Amniotic epithelial cell (primary cell): ENCODE data around the gene C16orf89.

Experiments used
- DNase-seq: peaks from one replicate; pipeline ENCODE4 v3.0.0-alpha.2; 2010; ENCODE audit warnings: low read depth

The C16orf89 gene

DNA sequence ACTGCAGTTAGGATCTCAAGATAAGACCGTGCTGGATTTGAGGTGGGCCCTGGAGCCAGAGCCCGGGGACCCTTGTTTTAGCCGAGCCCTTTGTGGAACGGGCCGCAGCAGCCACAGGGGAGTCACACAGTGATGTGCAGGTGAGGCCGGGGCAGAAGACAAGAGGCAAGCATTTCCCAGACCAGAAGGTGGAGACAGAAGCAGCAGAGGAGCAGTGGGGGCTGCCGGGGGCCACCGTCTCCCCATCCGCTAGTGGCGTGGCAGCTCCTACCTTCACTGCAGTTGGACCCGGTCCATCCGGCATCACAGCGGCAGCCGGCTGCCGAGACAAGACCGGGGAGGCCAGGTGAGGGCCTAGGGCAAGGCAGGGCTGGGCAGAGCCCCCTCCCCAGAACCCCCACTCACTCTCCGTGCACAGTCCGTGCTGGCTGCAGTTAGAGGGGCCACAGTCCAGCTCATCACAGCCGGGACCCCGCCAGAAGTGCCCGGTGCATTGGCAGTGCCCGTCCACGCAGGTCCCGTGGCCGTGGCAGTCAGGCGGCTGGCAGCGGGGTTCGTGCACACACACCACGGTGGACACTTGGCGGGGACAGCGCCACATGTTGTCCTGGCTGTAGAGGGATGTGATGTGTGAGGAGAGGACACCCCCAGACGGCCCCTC, 38.1 kb downstream of the C16orf89 start:
- DNase-seq, result no peak

DNA sequence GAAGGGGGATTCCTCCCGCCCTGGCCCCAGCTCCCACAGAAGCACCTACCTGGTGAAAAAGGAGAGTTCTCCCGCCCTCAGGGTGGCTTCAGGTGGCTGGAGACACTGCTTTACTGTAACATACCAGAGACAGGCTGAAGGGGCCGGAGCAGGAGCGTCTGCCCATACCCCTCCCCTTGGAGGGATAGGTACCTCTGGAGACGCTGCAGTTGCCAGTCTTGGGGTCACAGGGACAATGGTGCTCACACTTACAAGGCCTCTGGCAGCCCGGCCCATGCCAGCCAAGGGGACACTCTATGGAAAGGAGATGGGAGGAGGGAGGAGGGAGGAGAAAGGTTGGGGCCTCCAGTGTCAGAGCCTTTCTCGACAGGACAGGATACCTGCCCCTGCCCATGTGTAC, 38.7 kb downstream of the C16orf89 start:
- no peak for DNase-seq

DNA sequence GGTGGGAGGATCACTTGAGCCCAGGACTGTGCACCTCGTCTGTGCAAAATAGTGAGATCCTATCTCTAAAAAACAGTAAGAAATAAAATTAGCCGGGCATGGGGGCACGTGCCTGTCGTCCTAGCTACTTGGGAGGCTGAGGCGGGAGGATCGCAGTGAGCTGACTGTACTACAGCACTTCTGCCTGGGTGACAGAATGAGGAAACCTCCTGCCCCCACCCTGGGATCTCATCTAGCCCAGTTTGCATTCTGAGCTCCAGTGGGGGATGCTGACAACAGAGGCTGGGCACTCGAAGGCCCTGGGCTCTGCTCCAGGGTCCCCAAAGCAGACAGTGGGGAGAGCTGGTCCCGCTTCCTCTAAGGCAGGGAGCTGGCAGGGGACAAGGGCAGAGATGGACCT, 39.1 kb downstream of the C16orf89 start:
- DNase-seq, result no peak

DNA sequence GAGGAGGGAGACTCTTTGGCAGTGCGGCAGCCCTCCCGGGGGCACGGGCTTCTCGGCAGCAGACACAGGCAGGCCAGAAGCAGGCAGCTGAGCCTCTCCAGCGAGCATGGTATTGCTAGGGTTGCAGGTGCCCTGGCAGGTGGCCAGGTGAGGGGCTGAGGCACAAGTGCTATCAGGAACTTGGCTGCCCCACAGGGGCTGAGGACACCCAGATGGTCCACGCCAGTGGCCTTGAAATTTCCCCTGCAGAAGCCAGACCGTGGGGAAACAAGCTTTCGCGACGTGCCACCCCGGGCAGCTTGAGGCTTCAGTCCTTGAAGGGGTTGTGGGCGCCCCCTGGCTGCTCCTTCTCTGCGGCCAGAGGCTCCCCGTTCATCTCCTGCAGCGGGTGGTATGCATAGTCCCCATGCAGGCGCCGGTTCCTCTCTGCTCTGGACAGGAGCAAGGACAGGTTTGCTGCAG, 40.6 kb downstream of the C16orf89 start:
- DNase-seq, result peak; percentile 9

DNA sequence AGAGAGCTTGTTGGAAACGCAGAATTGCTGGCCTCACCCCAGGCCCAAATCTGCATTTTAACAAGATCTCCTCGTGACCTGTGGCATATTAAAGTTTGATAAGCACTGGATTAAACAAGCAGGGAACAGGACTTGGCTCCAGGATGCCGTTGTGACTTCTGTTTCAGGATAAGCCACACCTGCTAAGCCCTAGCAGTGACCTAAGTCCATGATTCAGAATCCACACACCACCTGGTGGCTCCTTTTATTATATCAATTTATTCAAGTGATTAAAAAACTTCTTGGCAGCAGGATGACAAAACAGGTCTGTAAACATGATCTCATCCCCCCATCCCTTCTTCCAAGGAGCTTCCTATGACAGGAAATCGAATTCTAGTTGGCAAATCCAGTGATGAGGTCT, 41.1 kb downstream of the C16orf89 start:
- peak; percentile 7 for DNase-seq

DNA sequence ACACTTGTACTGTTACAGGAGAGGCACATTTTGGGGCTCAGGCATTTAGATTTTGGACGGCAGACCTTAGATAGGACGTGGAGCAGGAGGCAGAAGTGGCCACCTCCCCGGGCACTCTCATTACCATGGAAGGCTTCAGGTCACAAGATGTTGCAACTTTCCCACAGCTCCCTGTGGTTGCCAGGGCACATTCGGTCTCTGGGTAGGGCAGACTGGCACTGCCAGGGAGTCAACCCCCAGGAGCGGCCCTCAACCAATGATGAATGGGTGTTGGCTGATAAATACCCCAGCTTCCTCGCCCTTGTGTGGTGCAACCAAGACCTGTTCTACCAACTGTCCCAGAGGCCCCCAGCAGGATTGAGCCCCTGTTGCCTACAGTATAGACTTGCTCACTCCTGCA, 43.2 kb downstream of the C16orf89 start:
- DNase-seq, result no peak

DNA sequence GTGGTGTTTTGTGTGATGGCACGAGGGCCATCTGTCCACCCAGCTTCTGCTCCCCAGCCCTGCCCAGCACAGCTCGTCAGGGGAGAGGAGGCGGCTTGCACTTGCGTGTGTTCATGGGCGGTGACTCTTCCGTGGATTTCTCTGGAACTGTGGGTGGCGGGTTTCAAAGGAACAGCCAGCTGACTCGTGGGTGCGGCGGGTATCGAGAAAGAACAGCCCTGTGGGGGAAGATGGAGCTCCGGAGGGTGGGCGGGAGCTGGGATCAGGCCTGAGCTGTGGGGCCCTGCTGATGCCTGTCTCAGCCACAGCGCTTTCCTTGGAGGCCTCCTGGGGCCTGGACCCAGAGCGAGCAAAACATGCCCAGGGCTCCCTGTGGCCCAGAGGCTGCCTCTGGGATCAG, 45.2 kb downstream of the C16orf89 start:
- no peak for DNase-seq

DNA sequence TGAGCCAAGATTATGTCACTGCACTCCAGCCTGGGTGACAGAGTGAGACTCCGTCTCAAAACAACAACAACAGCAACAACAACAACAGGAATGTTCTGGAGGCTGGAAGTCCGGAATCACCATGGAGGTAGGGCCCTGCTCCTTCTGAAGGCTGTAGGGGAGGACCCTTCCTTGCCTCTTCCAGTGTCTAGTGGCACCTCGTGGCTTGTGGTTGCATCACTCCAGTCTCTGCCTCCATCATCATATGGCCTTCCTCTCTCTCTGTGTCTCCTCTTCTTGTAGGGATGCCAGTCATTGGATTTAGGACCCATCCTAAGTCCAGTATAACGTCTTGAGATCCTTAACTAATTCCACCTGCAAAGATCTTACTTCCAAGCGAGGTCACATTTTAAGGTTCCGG, 46.0 kb downstream of the C16orf89 start:
- DNase-seq, result no peak

DNA sequence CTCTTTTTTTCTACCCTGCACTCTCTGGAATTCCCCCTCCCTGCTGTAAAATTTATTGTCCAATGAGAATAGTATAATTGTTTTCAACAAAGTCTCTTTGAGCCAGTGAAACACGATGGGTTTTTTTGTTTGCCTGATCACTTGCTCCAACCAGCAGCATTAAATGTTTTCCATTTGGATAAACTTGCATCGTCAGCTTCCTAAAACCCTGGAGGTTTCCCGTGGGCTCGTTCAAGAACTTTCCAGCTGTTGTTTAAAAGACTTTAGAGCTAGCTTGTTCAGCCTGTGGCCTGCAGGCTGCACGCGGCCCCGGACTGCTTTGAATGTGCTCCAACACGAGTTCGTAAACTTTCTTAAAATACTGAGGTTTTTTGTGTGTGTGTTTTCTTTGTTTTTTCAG, 47.0 kb downstream of the C16orf89 start:
- DNase-seq, result no peak

DNA sequence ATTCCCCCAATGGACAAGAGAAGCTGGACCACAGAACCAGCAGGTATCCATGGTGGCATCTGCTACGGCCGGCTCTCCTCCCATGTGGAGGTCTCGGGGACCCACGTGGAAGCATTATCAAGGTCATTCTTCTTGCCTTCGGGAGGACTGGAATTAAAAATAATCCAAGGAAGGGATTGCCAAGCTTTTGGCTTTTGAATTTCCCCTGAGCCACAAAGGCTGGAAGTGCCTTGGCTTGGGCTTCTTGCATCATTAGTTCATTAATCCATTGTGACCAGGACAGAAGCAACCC, 48.1 kb downstream of the C16orf89 start:
- DNase-seq, result no peak

DNA sequence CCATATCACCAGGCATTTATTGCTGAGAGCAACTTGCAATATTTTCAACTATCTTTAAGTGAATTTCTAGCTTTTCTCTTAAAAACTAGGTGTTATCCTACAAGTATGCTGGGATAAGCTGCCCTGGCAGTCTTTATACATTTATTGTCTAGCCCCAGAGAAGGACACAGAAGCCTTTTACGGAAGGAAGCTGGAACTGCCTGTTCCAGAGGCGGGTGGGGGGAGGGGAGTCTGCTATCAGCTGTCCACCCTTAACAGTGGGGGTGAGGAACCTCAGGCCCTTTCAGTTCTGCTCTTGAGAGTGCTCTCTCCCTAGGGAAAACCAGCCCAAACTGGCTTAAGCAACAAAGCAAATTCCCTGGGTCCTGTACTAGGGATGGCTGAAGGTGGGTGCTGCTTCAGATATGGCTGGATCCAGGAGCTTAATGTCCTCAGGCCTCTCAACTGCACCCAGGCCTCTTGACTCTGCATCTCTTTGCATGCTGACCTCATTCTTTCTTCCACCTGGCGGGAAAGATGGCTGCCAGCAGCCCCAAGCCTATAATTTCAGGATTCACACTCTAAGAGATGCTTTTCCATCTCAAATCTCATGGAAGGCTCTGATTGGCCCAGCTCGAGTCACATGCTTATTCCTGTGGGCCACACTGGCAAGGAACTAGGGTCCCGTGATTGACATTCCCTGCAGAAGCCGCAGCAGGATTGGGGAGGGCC, 48.6 kb downstream of the C16orf89 start:
- no peak for DNase-seq

DNA sequence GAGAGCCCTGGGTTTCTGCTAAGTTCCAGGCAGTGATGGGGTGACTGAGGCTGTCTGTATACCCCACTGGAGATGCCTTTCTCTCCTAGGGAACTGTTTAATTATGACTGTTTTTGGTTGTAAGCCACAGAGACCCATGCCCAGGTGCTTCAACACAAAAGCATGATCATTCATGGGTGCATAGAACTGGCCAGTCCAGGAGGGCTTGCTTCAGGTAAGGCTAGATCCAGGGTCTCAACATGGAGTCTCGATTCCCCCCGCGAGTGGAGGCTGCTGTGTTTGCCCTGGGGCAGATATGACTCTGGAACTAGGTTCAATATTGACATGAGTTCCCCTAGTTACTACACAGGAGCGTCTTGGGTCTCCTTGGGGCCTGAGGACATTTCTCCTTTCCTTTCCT, 49.9 kb downstream of the C16orf89 start:
- DNase-seq, result no peak

DNA sequence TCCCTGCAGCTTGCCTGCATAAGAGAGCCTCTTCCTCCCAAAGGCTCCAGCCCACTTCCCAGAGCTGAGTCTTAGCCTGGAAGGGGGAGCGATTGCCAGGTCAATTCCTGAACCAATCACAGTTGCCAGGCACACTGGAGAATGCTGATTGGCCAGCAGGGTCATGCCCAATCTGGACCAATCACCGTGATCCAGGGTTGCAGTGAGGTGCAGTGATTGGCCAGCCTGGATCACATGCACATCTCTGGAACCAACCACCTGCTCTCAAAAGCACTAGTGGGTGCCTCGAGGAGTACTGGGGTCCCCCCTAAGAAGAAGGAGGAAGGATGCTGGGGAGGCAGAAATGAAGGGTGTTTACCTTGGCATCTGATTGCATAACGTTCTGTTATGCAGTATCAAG, 50.4 kb downstream of the C16orf89 start:
- no peak for DNase-seq

DNA sequence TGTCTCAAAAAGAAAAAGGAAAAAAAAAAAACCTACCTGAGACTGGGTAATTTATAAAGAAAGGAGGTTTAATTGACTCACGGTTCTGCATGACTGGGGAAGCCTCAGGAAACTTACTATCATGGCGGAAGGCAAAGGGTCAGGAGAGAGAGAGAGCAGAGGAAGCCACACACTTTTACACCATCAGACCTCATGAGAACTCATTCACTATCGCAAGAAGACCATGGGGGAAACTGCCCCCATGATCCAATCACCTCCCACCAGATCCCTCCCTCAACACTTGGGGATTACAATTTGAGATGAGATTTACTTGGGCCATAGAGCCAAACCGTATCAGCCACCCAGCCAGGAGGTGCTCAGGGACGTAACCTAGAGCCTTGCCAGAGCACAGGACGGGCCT, 52.9 kb downstream of the C16orf89 start:
- no peak for DNase-seq

DNA sequence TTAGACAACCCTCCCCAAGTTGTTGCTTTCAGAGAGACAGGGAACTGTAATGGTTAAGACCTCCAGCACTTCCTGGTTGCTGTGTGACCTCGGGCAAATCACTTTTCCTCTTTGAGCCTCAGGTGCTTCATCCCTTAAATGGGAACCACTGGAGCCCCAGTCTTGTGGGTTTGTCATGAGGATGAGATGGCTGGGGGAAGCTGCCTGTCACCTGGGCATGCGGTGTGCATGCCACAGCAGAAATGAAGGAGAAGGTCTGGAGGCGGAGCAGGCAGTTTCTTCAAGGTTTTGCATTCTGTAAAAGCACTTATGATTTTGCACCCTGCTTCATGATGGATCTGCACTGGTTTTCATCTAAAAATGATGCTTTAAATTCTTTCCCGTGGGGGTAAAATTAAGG, 54.1 kb downstream of the C16orf89 start:
- no peak for DNase-seq

DNA sequence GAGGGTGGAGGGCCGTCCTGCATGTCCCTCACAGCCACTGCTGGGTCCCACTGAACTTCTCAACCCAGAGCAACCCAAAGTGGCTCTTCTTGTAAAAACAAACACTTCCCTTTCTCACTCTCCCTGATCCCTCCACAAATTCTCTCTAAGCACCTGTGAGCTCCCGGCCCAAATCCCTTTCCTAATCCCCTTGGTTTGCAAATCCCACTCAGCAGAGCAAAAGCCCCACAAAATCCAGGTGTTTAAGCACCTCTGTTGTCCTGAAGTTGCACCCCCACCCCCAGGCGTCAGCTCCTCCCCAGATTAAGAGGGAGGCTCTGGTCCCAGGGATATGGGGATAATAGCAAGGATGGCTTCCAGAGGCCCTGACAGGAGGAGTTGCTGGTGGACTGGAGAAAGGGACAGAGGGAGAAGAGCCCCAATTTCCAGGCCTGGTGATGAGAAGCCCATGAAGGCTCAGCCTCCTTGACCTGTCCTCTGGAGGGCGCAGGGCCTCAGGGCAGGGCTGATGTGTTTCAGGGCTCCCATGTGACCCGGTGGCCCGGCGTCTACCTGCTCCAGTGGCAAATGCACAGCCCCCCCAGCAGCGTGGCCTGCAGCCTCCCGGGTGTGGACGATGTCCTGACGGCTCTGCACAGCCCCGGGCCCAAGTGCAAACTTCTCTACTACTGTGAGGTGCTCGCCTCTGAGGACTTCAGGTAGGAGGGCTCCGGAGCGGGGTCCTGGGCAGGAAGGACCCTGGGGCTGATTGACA, 55.0 kb downstream of the C16orf89 start:
- no peak for DNase-seq

DNA sequence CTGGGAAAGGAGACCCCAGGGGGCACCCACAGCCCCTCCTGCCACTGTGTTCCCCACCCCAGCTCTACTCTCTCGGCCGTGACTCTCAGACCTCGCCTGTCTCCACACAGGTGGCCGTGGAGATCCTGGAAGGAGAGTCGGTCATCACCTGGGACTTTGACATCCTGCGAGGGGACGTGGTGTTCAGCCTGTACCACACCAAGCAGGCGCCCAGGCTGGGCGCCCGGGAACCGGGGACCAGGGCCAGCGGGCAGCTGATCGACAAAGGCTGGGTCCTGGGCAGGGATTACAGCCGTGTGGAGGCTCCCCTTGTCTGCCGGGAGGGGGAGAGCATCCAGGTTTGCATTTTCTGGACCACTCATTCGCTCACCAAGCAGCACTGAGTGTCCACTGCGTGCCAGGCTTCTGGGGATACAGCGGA, 57.4 kb downstream of the C16orf89 start:
- DNase-seq, result no peak

DNA sequence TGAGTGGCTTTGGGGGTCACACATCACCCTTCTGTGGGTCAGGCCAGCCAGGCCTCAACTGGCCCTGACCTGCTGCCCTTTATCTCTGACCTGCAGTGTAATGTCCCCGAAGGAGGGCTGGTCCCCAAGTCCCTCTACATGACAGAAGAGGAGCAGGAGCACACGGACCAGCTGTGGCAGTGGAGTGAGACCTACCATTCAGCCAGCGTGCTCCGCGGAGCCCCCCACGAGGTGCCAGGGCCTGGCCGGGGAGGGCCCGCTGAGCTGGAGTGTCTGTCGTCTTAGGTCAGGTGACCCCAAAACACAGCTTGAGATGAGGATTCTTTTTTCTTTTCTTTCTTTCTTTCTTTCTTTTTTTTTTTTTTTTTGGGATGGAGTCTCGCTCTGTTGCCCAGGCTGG, 58.5 kb downstream of the C16orf89 start:
- no peak for DNase-seq

DNA sequence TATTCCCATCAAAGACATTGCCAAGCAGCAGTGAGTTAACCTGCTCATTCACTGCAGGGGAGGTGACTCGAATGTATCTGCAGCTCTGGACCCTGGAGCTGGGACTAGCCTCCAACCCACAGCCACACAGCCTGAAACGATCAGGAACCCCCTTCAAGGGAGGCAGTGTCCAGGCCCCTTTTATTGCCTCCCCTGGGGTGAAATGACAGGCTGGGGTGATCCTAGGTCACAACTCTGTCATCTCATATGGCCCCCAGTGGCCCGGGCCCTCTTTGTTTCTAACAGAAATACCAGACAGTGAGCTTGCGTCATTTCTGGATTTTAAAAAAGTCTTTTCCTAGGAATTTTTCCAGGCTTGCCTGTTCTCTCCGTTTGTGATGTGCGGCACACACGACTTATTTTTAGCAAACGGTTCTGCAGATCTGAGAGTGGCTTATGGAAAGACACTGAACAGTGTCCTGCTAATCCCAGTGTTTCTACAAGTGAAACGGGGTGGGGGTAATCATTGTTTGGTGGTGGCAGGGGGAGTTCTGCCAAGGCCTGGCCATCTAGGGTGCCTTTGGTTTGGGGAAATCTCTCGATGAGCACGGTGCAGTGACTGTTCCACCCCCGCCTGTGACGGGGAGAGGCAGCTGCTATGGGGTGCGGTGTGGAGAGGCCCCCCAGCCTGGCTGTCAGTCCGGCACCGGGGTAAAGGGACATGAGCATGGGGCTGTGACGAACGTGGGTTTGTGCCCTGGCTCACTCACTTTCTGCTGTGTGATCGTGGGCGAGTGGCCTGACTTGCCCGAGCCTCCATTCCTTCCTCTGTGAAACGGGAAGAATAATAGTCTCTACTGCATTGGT, 59.2 kb downstream of the C16orf89 start:
- DNase-seq, result no peak

DNA sequence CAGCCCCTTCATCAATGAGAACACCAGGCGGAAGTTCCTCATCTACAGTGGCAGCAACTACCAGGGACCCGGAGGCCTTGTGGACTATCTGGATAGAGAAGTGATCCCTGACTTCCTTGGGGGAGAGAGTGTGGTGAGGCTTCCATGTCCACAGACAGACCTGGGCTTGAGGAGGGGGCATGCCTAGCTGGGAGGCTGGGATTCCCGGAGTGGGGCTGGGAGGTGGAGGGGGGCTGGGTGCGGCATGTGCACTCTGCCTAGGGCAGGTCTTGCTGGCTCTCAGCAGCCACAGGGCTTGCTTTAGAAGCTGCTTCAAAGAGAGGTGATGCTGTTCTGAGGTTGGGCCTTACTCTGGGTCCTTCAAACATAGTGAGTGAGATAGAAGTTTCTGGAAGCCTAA, 59.8 kb downstream of the C16orf89 start:
- no peak for DNase-seq

DNA sequence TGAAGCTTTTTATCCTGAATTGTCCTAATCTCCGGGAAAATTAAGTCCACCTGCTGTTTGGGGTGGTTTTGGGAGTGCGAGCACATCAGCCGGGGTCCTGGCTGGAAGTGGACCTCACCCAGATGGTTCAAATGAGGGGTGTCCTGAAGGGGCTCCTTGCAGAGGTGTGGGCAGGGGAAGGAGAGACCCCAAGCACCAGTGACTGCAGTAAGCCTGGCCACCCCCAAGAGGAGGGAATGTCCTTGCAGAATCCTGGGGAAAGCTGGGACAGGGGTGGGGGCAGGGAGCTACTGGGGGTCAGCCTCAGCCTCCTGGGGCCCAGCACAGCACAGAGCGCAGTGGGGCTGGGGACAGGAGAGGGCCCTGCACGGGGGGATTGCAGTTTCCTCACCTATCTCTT, 61.4 kb downstream of the C16orf89 start:
- DNase-seq, result no peak

DNA sequence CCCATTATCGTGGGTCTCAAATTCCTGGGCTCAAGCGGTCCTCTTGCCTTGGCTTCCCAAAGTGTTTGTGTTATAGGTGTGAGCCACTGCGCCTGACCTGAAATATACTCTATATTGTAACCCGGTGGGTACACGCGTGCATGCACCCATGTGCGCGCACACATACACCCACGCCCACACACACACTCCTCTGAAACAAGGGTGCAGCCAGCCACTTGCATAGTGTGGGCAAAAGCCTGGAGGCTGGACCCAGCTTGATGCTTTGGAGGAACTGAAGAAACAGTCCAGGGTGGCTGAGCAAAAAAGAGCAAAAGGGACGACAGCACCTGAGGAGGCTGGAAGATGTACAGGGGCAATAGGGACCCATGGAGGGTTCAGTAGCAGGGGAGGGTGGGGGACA, 61.9 kb downstream of the C16orf89 start:
- no peak for DNase-seq

DNA sequence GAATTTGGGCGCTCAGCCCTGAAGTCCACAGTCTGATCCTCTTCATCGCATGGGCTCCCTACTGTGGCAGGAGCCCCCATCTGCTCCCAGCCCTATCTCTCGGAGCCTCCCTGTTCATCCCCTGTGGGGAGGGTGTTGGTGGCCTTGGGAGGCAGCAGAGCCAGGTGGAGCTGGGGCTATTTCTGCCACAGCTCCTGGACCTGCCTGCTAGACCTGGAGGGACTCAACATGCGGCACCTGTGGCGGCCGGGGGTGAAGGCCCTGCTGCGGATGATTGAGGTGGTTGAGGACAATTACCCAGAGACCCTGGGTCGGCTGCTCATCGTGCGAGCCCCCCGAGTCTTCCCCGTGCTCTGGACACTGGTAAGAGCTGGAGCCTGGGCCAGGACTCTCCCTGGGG, 62.5 kb downstream of the C16orf89 start:
- no peak for DNase-seq
